ENCODE data around the gene ZCWPW1.
A peak's percentile ranks its signal among the peaks of the same experiment; 100 is the strongest.
"Not testable (repeated sequence)": the region's sequence is repeated elsewhere in the genome, so short reads cannot be mapped to it uniquely, and the experiment has no call there.

Gene ZCWPW1

DNA sequence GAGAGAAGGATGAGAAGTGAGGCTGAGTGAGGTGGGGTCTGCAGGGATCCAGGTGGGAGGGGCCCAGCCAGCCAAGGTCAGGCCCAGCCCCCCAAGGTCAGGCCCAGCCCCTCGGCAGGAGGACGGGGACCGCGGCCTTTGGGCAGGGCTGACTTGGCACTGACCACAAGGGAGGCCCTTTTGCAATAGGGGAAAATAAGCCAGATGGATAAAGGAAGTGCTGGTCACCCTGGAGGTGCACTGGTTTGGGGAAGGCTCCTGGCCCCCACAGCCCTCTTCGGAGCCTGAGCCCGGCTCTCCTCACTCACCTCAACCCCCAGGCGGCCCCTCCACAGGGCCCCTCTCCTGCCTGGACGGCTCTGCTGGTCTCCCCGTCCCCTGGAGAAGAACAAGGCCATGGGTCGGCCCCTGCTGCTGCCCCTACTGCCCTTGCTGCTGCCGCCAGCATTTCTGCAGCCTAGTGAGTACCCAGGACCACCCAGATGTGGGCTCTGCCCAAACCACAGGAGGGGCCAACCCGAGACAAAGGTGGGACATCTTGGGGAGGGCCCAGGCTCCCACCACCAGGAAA, 55.2 kb downstream of the ZCWPW1 start, which contains the start of gene PILRA:
Gene PILRA (plus strand): TSS at position 227 of the 571 bp plus-strand sequence. CDS start 170 bp downstream, at position 397.
- DNase-seq: peak; percentile 16

DNA sequence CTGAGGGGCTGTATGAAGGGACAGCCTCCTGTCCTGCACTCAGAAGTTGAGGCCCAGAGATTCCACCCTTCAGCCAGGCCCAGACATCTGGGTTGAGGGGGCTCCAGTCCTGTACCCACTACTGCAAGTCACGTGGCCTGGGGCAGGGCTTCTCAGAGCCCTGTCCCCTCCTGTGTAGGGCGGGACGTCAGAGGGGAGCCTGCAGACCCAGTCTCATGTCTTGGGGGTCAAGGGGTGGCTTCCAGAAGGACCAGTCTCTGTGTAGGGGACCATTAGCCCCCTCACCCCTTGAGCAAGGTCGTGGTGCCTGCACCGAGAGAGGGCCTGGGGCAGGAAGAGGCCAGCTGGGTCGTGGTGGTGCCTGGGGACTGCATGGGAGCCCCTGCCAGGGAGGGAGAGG, 55.8 kb downstream of the ZCWPW1 start:
- no peak for DNase-seq

DNA sequence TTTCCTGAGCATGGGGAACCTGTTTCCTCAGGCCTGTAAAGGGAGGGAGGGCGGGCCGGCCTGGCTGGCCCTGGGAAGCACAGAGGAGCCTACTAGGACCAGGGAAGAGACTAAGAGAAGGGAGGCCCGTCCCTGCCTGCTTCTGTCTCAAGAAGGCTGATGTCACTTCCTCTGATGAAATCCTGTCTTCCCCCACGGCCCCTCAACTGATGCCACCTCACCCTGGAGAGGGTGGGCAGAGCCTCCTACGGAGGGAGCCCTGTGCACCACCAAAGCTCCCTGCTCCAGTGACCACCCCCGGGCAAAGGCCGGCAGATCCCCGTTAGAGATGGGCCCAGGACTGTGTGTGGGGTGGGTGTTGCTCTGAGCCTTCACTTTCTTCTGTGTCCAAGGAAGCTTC, 56.2 kb downstream of the ZCWPW1 start:
- DNase-seq: no peak

DNA sequence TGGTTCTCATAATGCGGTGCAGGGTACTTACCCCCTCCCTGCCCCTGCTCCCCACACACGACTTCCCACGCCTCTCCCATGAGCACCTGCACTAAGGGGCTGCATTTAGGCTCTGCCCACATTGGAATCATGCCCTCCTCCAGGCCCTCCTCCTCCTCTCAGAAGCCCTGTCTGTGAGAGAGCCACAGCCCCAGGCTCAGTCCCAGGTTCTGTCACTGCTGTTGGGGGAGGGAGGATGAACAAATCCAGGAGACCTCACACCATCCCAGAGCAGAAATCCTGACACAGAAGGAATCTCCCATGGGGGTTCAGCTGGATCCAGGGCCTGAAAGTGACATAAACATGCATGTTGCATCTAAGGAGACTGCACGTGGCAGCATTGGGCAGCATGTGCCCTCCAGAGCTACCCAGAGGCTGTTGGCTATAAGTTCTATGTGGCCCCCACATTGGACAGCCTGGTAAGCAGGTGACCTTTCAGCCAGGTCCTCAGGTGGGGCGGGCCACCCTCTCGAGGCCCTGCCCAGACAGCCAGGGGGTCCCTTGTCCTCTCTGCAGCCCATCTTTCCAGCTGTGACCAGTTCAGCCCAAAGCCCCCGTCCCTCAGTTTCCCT, 56.8 kb downstream of the ZCWPW1 start:
- no peak for DNase-seq

DNA sequence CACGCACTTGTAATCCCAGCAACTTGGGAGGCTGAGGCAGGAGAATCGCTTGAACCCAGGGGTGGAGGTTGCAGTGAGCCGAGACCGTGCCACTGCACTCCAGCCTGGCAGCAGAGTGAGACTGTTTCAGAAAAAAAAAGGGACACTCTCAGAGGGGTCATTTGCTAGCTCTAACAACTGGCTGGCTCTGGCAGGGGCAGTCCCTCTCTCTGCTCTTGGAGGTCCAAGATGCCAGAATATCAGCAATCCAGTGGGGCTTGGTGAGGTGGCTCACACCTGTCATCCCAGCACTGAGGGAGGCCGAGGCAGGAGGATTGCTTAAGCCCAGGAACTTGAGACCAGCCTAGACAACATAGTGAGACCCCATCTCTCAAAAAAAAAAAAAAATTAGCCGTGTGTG, 57.8 kb downstream of the ZCWPW1 start:
- DNase-seq: no peak

DNA sequence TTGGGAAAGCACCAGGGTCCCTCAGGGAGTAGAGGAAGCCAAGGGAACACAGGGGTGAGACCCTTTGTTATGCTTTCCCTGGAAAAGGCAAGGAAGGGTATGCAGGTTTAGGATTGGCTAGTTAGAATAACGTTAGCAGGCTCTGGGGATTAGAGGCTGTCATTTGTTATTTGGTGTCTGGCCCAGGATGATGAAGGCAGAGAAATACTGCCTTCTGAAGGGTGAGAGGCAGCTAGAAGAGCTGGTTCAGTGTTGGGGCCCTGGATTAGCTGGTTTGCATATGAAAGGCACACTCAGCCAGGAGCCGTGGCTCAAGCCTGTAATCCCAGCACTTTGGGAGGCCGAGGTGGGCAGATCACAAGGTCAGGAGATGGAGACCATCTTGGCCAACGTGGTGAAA, 58.2 kb downstream of the ZCWPW1 start:
- no peak for DNase-seq

DNA sequence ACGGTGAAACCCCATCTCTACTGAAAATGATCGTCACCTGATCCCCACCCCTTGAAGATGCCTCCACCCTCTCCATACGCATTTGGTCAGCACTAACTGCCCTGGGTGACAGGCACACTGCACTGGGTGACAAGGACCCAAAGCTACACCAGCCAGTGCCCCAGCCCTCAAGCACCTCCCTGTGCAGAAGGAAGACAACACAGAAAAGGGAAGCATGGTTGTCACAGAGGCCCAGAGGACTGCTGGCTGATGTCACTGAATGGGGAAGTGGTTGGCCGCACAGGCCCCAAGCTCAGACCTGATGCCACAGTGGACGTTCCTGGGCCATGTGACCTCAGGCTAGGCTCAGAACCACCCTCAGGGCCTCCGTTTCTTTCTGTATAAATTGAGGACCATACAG, 59.4 kb downstream of the ZCWPW1 start:
- no peak for DNase-seq

DNA sequence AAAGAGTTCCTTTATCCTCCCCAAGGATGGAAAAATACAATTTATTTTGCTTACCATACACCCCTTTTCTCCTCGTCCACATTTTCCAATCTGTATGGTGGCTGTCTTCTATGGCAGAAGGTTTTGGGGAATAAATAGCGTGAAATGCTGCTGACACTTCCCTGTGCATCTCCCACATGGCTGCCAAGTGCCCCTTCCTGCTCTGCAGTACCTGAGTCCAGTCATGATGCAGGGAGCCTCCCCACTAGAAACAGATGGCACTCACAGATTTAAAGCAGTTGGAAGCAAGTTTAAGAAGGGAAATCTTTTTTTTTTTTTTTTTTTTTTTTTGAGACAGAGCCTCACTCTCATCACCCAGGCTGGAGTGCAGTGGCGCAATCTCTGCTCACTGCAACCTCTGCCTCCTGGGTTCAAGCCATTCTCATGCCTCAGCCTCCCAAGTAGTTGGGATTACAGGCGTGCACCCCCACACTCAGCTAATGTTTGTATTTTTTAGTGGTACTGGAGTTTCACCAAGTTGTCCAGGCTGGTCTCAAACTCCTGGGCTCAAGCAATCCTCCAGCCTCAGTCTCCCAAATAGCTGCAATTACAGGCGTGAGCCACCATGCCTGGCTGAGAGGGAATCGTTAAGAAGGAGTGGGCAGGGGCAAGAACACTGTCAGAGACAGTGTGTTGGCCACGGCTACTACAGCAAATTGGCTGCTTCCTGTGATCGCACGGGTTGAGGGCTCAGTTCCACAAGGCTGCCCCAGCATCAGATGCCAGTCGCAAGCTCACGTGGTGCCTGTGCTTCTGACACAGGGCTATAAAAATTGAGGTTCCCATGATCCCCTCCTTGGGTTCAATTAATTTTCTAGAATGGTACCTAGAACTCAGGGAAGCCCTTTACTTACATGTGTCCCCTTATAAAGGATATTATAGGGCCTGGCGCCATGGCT, 60.6 kb downstream of the ZCWPW1 start:
- DNase-seq: no peak

DNA sequence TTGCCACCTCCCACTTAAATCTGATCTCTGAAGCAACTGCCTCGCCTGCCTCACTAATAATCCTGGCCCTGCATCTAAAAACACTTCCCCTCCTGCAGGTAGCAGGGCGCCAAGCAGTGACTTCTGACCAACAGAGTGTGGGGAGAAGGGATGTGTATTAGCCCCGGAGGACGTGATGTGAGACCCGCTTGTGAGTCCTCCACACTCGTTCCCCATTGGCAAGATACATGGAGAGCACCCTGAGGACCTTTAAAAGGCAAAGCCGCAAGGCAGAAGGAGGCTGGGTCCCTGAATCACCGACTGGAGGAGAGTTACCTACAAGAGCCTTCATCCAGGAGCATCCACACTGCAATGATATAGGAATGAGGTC, 61.3 kb downstream of the ZCWPW1 start:
- no peak for DNase-seq

DNA sequence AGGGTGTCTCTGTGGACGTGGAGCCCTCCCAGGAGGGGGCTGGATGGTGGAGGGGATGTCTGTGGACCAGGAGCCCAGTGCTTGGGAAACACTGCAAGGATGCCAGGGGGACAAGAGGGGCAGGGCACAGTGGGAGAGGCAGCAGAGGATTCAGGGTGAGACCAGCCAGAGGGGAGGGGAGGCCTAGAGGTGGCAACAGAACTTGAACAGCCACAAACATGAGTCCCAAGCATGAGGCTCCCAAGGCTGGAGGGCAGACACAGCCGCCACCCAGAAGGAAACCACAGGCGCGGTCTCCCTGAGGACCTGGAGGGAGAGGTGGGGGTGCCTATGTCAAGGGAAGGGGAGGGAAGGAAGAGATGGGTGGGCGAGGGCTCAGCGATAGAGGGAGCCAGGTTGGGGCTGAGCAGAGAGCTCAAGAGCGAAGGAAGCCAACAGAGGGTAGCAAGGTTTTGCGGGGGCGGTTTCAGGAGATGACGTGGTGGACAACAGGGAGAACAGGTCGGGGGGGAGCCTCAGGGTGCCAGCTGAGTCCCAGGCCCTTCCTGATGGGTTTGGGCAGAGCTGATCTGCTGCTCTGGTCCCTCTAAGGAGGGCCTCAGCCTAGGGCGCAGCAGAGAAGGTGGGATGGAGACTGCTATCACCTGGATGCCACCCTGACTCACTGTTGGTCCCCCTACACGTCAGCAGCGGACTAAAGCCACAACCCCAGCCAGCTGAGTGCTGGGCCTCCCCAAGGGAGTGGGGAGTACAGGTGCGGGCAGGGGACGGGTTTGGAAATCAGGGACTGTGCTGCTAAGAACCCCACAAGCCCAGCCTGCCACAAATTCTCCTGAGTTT, 61.9 kb downstream of the ZCWPW1 start:
- DNase-seq: no peak

DNA sequence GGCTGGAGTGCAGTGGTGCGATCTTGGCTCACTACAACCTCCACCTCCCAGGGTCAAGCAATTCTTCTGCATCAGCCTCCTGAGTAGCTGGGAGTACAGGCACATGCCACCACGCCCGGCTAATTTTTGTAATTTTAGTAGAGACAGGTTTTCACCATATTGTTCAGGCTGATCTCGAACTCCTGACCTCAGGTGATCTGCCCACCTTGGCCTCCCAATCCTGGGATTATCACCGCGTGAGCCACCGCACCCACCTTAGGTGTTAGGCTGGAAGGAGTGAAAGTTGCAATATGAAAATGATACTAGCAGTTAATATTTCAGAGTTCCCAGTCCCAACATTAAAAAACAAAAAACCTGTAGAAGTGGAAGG, 62.5 kb downstream of the ZCWPW1 start:
- DNase-seq: not testable (repeated sequence)

DNA sequence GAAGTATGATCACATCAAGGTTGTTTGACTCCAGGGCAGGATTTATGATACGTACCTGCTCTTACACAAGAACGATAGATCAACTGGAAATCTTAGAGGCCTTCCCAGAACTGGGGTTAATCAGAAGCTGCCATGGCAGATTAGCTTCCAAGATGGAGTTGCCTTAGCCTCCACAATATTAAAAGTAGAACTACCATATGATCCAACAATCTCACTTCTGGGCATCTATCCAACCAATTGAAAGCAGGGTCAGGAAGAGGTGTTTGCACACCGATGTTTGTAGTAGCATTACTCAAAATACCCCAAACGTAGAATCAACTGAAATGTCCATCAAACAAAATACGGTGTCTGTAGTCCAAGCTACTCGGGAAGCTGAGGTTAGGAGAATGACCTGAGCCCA, 64.0 kb downstream of the ZCWPW1 start:
- DNase-seq: no peak

DNA sequence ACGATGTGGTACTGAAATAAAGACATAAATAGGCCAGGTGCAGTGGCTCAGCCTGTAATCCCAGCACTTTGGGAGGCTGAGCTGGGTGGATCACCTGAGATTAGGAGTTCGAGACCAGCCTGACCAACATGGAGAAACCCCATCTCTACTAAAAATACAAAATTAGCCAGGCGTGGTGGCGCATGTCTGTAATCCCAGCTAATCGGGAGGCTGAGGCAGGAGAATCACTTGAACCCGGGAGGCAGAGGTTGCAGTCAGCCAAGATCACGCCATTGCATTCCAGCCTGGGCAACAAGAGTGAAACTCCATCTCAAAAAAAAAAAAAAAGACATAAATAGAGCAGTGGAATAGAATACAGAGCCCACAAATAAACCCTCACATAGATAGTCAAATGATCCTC, 64.7 kb downstream of the ZCWPW1 start:
- not testable (repeated sequence) for DNase-seq

DNA sequence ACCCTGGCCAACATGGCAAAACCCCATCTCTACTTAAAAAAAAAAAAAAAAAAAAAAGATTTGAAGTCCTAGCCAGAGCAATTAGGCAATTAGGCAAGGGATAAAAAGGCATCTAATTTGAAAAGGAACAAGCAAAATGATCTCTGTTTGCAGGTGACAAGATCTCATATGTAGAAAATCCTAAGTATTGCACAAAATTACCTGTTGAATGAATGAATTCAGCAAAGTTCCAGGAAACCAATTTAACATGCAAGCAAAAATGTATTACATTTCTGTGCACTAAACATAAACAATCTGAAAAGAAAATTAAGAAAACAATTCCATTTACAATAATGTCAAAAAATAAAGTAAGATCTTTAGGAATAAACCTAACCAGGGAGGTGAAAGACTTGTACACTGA, 65.4 kb downstream of the ZCWPW1 start:
- no peak for DNase-seq

DNA sequence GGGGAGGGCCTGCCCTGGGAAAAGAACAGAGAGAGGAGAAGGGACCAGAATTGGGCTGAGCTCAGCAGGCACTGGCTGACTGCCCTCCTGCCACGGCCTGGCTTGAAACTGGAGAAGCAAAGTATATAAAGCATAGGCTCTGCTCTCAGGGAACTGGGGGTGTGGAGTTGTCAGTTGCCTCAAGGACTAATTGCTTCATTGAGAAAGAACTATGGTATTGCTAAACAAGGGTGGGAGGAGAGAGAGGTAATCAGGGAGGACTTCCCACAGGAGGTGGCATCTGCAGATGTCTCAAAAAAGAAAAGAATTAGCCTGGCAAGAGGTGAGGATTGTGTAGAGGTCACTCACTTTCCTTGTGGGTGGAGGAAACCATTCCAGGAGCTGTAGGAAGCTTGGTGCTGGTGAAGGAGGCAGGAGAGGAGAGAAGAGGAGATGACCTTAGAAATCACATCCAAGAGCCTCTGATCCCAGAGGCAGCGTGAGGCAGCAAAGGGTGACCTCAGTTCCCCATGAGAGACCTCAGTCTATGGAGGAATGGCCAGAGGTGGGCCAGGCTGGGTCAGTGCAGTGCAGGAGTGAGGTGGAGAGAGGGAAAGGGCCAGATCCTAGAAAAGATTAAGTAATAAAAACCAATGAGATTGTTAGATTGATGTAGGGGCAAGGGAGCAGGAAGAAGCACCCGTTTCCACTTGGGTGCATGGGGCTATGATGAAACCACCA, 68.2 kb downstream of the ZCWPW1 start:
- DNase-seq: no peak

DNA sequence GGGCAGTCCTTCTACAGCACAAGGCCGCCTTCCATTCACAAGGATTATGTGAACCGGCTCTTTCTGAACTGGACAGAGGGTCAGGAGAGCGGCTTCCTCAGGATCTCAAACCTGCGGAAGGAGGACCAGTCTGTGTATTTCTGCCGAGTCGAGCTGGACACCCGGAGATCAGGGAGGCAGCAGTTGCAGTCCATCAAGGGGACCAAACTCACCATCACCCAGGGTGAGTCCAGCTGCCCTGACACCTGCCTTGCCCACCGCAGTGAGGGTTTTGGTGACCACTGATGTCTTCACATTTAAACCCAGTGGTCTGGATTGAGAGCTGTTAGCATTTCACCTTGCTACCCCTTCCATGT, 69.7 kb downstream of the ZCWPW1 start:
- no peak for DNase-seq

DNA sequence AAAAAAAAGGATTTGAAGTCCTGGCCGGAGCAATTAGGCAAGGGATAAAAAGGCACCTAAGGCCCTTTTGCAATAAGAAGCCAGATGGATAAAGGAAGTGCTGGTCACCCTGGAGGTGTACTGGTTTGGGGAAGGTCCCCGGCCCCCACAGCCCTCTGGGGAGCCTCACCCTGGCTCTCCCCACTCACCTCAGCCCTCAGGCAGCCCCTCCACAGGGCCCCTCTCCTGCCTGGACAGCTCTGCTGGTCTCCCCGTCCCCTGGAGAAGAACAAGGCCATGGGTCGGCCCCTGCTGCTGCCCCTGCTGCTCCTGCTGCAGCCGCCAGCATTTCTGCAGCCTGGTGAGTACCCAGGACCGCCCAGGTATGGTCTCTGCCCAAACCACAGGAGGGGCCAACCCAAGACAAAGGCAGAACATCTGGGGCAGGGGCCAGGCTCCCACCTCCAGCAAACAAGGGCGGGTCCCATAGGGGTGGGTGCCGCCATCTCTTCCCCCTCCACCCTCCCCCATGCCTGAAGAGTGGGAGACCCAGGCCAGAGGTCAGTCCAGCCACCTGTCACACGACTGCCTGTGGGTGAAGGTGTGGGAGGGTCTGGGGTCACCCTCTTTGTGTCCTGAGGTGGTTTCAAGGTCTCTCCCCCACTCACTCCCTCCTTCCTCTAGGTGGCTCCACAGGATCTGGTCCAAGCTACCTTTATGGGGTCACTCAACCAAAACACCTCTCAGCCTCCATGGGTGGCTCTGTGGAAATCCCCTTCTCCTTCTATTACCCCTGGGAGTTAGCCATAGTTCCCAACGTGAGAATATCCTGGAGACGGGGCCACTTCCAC, 70.3 kb downstream of the ZCWPW1 start, which contains the start of gene PILRB:
Gene PILRB (plus strand): TSS at position 91 of the 830 bp plus-strand sequence. CDS start 186 bp downstream, at position 277.
- DNase-seq: no peak

DNA sequence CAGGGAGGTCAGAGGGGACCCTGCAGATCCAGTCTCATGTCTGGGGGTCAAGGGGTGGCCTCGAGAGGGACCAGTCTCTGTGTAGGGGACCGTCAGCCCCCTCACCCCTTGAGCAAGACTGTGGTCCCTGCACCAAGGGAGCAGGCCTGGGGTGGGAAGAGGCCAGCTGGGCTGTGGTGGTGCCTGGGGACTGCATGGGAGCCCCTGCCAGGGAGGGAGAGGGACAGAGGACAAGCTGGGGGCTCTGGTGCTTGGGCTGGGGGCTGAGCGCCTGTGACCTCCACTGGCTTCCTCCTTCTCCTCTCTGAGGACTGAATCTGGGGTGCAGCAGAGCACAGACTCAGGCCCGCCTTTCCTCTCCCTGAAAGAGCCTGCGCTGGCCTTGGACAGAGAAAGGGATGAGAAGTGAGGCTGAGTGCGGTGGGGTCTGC, 71.4 kb downstream of the ZCWPW1 start:
- DNase-seq: no peak

DNA sequence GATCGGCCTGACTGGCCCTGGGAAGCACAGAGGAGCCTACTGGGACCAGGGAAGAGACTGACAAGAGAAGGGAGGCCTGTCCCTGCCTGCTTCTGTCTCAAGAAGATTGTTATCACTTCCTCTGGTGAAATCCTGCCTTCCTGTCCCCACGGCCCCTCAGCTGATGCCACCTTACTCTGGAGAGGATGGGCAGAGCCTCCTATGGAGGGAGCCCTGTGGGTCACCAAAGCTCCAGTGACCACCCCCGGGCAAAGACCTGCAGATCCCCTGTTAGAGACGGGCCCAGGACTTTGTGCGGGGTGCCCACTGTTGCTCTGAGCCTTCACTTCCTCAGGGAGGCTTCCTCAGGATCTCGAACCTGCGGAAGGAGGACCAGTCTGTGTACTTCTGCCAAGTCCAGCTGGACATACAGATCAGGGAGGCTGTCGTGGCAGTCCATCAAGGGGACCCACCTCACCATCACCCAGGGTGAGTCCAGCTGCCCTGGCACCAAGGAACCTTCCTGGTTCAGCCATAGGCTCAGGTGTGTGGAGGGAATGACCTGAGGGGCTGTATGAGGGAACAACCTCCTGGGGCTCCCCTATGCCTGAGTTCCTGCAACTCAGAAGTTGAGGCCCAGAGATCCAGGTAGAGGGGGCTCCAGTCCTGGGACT, 72.0 kb downstream of the ZCWPW1 start:
- no peak for DNase-seq

DNA sequence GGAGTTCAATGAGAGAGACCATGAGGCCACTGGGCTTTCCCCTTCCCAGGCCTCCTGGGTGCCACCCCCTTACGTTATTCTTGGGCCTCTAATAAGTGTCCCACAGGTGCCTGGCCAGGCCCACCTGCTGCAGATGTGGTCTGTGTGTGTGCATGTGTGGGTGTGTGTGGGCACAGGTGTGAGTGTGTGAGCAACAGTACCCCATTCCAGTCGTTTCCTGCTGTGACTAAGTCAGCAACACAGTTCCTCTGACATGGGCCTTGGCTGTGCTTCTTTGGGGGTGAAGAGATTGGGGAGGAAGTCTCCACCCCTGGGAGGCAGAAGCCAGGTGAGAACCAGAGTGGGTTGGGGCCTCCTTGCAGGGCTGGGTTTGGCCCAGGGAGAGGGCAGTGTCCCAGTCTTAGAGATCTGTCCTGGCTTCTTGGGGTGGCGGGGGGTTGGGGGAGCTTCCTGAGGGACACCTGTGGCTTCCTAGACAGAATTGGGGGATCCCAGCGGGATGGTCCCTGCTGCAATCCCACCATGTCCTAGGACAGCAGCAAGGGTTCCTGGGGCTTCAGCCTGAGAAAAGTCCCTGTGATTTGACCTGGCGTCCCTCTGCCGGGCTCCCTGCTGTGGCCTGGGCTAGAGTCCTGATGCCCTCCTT, 74.7 kb downstream of the ZCWPW1 start:
- no peak for DNase-seq
